ENCODE data around the gene PHF10. TPM values are rescaled to one million over a fixed set of nuclear protein-coding genes. Genes with fewer than 3 reads are reported as not detected.

The PHF10 gene
- polyA plus RNA-seq, 1 of the 3 experiments (the other 2 are of a cell fraction) = 23.5 TPM

DNA sequence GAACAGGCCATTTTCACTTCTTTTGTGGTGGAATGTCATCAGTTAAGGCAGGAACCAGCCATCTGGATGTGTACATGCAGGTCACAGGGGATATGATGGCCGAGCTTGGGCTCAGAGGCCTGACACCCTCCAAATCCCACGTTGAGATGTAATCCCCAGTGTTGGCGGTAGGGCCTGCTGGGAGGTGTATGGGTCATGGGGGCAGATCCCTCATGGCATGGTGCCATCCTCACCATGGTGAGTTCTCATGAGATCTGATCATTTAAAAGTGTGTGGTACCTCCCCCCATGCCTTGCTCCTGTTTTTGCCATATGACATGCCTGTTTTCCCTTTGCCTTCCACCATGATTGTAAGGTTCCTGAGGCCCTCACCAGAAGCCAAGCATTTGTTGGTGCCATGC lies 49.3 kb downstream of the PHF10 start:
- Histone ChIP-seq H3K4me2 (no peak overlapping the region), H3K9me3 (no peaks in the 10 kb centered on the region), H3K27me3 (ENCODE audit: insufficient read depth) (no peaks in the 10 kb centered on the region), H3K4me1 (ENCODE audit: control insufficient read depth in 1 of 2, insufficient read depth in 2 of 2, low read depth in 1 of 2, low read length in 1 of 2) (no peaks in the 10 kb centered on the region), H3F3A (replicated peaks; ENCODE audit: insufficient read depth) (no peaks in the 10 kb centered on the region), H3K36me3 (replicated peaks in 1 of 2; ENCODE audit: control insufficient read depth in 1 of 2, insufficient read depth in 2 of 2, low read length in 1 of 2) (peaks cover 7 to 52% of the 10 kb centered on the region in 2 experiments), H3K9me2 (no peaks in the 10 kb centered on the region), H2AFZ (ENCODE audit: low read depth) (no peak overlapping the region), H3K27ac (ENCODE audit: low read depth in 2 of 2, low read length in 1 of 2) (no peak overlapping the region), H3K4me3 (ENCODE audit: low read depth in 2 of 2, low read length in 1 of 2) (no peak overlapping the region), H4K20me1 (ENCODE audit: insufficient read depth) (no peaks in the 10 kb centered on the region), H3K79me2 (ENCODE audit: insufficient read depth) (no peaks in the 10 kb centered on the region), H3K9ac (no peak overlapping the region)
- TF ChIP-seq, protein P1, sequence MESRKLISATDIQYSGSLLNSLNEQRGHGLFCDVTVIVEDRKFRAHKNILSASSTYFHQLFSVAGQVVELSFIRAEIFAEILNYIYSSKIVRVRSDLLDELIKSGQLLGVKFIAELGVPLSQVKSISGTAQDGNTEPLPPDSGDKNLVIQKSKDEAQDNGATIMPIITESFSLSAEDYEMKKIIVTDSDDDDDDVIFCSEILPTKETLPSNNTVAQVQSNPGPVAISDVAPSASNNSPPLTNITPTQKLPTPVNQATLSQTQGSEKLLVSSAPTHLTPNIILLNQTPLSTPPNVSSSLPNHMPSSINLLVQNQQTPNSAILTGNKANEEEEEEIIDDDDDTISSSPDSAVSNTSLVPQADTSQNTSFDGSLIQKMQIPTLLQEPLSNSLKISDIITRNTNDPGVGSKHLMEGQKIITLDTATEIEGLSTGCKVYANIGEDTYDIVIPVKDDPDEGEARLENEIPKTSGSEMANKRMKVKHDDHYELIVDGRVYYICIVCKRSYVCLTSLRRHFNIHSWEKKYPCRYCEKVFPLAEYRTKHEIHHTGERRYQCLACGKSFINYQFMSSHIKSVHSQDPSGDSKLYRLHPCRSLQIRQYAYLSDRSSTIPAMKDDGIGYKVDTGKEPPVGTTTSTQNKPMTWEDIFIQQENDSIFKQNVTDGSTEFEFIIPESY (IDR thresholded peaks at IDR 0.05; ENCODE audit: borderline replicate concordance, low read depth) = no peak
- TF ChIP-seq JUND (IDR thresholded peaks at IDR 0.05) (no peak), CHD2 (IDR thresholded peaks at IDR 0.05; ENCODE audit: low read length, partially characterized antibody) (no peak), EP300 (IDR thresholded peaks at IDR 0.05; ENCODE audit: borderline replicate concordance in 1 of 2, low read depth in 1 of 2, low read length in 1 of 2) (no peak), TAF1 (IDR thresholded peaks at IDR 0.05; ENCODE audit: borderline replicate concordance, low read depth, low read length) (no peak), MEF2A (IDR thresholded peaks at IDR 0.05; ENCODE audit: borderline replicate concordance, low read depth) (no peak), FOSL2 (IDR thresholded peaks at IDR 0.05; ENCODE audit: borderline replicate concordance, low read depth) (no peak), RXRA (IDR thresholded peaks at IDR 0.05; ENCODE audit: borderline replicate concordance, low read depth) (no peak), FOXM1 (IDR thresholded peaks at IDR 0.05; ENCODE audit: low read depth) (no peak), FOXJ3 (CRISPR knock-in tag; IDR thresholded peaks at IDR 0.05) (no peak), RAD21 (IDR thresholded peaks at IDR 0.05; ENCODE audit: low read length) (no peak), EZH2phosphoT487 (IDR thresholded peaks at IDR 0.05; ENCODE audit: borderline replicate concordance, low read depth) (no peak), TEAD4 (IDR thresholded peaks at IDR 0.05; ENCODE audit: borderline replicate concordance, insufficient read depth) (no peak)
- TF ChIP-seq, protein P2, sequence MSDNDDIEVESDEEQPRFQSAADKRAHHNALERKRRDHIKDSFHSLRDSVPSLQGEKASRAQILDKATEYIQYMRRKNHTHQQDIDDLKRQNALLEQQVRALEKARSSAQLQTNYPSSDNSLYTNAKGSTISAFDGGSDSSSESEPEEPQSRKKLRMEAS (IDR thresholded peaks at IDR 0.05; ENCODE audit: low read depth) = no peak
- TF ChIP-seq, protein P3, sequence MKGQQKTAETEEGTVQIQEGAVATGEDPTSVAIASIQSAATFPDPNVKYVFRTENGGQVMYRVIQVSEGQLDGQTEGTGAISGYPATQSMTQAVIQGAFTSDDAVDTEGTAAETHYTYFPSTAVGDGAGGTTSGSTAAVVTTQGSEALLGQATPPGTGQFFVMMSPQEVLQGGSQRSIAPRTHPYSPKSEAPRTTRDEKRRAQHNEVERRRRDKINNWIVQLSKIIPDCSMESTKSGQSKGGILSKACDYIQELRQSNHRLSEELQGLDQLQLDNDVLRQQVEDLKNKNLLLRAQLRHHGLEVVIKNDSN (IDR thresholded peaks at IDR 0.05; ENCODE audit: borderline replicate concordance, low read depth) = no peak
- TF ChIP-seq, protein P4, sequence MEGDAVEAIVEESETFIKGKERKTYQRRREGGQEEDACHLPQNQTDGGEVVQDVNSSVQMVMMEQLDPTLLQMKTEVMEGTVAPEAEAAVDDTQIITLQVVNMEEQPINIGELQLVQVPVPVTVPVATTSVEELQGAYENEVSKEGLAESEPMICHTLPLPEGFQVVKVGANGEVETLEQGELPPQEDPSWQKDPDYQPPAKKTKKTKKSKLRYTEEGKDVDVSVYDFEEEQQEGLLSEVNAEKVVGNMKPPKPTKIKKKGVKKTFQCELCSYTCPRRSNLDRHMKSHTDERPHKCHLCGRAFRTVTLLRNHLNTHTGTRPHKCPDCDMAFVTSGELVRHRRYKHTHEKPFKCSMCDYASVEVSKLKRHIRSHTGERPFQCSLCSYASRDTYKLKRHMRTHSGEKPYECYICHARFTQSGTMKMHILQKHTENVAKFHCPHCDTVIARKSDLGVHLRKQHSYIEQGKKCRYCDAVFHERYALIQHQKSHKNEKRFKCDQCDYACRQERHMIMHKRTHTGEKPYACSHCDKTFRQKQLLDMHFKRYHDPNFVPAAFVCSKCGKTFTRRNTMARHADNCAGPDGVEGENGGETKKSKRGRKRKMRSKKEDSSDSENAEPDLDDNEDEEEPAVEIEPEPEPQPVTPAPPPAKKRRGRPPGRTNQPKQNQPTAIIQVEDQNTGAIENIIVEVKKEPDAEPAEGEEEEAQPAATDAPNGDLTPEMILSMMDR (IDR thresholded peaks at IDR 0.05) = no peak
- ChIA-PET CTCF (no interaction called here), POLR2A (no interaction called here)
- DNase-seq = no peak
- 100% methylated on average over 1 of the region's 3 CpGs for WGBS (ENCODE audit: low lambda C conversion rate)

All from SK-N-SH (cell line).